CD4-positive, alpha-beta T cell treated with Interleukin-15 for 4 hours (primary cell): ENCODE measurements around the gene FAM200B.

Experiments
- DNase-seq: peaks from one replicate; pipeline ENCODE4 v3.0.0-alpha.2; 2020; ENCODE audit warnings: low spot score

The FAM200B gene

GRCh38 chr4:15668566-15669435 lies 12.8 kb upstream of the FAM200B start:
- no peak for DNase-seq

GRCh38 chr4:15670576-15670975 lies 11.1 kb upstream of the FAM200B start:
- DNase-seq = no peak

- no peak for DNase-seq
Measured at GRCh38 chr4:15672101-15672500, 9.5 kb upstream of the FAM200B start.

- no peak for DNase-seq
Measured at GRCh38 chr4:15673337-15673736, 8.3 kb upstream of the FAM200B start.

- no peak for DNase-seq
Measured at GRCh38 chr4:15674046-15674445, 7.6 kb upstream of the FAM200B start.

GRCh38 chr4:15674926-15675325 lies 6.7 kb upstream of the FAM200B start:
- DNase-seq = no peak

- no peak for DNase-seq
Measured at GRCh38 chr4:15675356-15675755, 6.3 kb upstream of the FAM200B start.

GRCh38 chr4:15676039-15676438 lies 5.6 kb upstream of the FAM200B start:
- DNase-seq = no peak

GRCh38 chr4:15676899-15677298 lies 4.7 kb upstream of the FAM200B start:
- no peak for DNase-seq

- no peak for DNase-seq
Measured at GRCh38 chr4:15677507-15677988, 4.1 kb upstream of the FAM200B start.

GRCh38 chr4:15681067-15681371 lies 608 bp upstream of the FAM200B start:
- DNase-seq = no peak

GRCh38 chr4:15682242-15683142 lies 865 bp downstream of the FAM200B start:
- DNase-seq = no peak

GRCh38 chr4:15683143-15683495 lies 1.5 kb downstream of the FAM200B start:
- DNase-seq = no peak

GRCh38 chr4:15684498-15684897 lies 2.9 kb downstream of the FAM200B start:
- DNase-seq = no peak

- no peak for DNase-seq
Measured at GRCh38 chr4:15688051-15688450, 6.4 kb downstream of the FAM200B start.

GRCh38 chr4:15689540-15689939 lies 7.9 kb downstream of the FAM200B start:
- no peak for DNase-seq

GRCh38 chr4:15690020-15690809 lies 8.6 kb downstream of the FAM200B start:
- DNase-seq = no peak

GRCh38 chr4:15691346-15692135 lies 9.9 kb downstream of the FAM200B start:
- no peak for DNase-seq

- DNase-seq = no peak
Measured at GRCh38 chr4:15692602-15693001, 11.0 kb downstream of the FAM200B start.

- no peak for DNase-seq
Measured at GRCh38 chr4:15694431-15694830, 12.8 kb downstream of the FAM200B start.

GRCh38 chr4:15695240-15695699 lies 13.6 kb downstream of the FAM200B start:
- no peak for DNase-seq
